Left hindlimb (tissue), 1 donor: ENCODE data around the gene KIF24.
"Not testable (repeated sequence)": the region's sequence is repeated elsewhere in the genome, so short reads cannot be mapped to it uniquely, and the experiment has no call there.

Experiments
- DNase-seq: peaks from one replicate; pipeline ENCODE4 v3.0.0-alpha.2; 2018

KIF24 gene, protein sequence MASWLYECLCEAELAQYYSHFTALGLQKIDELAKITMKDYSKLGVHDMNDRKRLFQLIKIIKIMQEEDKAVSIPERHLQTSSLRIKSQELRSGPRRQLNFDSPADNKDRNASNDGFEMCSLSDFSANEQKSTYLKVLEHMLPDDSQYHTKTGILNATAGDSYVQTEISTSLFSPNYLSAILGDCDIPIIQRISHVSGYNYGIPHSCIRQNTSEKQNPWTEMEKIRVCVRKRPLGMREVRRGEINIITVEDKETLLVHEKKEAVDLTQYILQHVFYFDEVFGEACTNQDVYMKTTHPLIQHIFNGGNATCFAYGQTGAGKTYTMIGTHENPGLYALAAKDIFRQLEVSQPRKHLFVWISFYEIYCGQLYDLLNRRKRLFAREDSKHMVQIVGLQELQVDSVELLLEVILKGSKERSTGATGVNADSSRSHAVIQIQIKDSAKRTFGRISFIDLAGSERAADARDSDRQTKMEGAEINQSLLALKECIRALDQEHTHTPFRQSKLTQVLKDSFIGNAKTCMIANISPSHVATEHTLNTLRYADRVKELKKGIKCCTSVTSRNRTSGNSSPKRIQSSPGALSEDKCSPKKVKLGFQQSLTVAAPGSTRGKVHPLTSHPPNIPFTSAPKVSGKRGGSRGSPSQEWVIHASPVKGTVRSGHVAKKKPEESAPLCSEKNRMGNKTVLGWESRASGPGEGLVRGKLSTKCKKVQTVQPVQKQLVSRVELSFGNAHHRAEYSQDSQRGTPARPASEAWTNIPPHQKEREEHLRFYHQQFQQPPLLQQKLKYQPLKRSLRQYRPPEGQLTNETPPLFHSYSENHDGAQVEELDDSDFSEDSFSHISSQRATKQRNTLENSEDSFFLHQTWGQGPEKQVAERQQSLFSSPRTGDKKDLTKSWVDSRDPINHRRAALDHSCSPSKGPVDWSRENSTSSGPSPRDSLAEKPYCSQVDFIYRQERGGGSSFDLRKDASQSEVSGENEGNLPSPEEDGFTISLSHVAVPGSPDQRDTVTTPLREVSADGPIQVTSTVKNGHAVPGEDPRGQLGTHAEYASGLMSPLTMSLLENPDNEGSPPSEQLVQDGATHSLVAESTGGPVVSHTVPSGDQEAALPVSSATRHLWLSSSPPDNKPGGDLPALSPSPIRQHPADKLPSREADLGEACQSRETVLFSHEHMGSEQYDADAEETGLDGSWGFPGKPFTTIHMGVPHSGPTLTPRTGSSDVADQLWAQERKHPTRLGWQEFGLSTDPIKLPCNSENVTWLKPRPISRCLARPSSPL (N-terminal part only)

DNA sequence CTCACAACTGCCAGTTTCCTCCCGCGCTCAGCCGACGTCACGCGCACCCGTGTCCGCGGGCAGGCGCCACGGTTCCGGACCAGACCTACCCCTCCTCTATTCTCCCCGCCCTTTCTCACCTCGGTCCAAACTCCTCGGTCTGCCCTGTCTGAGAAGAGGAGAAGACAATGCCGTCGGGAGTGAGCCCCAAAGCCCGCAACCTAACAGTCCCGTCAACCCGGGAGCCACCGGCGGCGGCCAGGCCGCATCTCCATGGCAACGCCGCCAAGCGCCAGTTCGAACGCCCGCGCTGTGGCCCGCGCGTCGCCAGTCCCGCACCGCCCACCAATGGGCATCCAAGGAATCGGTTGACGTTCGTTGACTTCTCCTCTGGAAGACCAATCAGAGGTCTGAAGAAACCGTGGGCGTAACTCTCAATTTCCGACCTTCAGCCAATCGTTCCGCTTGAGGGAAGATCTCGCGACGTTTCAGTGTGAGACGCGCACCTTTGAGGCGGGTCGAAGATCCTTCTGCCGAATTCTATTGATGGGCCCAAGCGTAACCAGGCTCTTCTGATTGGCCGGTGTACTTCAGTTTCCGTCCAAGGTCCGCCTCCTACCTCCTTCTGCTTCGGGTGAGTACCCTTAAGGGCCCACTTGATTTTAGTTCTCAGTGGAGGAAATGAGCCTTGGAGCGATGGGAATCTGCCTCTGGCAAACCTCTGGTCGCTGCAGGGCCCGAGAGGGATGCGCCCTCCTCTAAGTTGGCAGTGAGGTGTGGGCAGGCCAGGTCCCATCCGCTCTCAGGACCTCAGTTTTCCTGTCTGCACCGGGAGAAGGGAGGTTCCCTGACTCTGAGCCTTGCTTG lies at the start of gene KIF24, which contains the start of gene NUDT2:
Gene KIF24 (minus strand): TSS at position 282 of the 846 bp plus-strand sequence. CDS start 17,922 bp downstream, outside the sequence.
Gene NUDT2 (plus strand): TSS at position 583 of the 846 bp plus-strand sequence. CDS start 9,471 bp downstream, outside the sequence.
- peak; percentile 98 for DNase-seq

- DNase-seq: no peak
Observed at GRCh38 chr9:34378376-34379060, 49.5 kb upstream of the KIF24 start.

DNA sequence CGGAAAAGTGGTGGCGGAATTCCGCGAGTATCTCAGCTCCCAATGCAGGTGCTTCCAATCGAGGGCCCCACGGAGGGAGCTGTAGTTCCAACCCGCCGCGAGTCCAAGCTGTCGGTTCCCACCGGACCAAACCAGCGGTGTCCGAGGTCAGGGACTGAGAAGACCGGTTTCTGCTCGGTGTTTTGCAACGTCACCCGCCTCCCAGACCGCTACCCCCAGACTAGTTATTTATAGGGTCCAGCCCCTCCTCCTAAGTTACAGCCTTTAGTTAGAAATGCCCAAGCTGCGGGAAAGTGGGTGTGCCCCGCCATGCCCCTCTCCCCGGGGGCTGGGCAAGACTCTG lies 48.3 kb upstream of the KIF24 start:
- peak; percentile 55 for DNase-seq

GRCh38 chr9:34376596-34377403 lies 47.7 kb upstream of the KIF24 start, which contains the start of gene MYORG:
TSS of gene MYORG (minus strand) at chr9:34376898. CDS start at chr9:34372943, 3,955 bp downstream.
- DNase-seq: peak; percentile 93

- peak; percentile 65 for DNase-seq
Observed at GRCh38 chr9:34375901-34376595, 47.0 kb upstream of the KIF24 start.

GRCh38 chr9:34374905-34375552 lies 46.0 kb upstream of the KIF24 start:
- no peak for DNase-seq

GRCh38 chr9:34374339-34374738 lies 45.3 kb upstream of the KIF24 start:
- no peak for DNase-seq

DNA sequence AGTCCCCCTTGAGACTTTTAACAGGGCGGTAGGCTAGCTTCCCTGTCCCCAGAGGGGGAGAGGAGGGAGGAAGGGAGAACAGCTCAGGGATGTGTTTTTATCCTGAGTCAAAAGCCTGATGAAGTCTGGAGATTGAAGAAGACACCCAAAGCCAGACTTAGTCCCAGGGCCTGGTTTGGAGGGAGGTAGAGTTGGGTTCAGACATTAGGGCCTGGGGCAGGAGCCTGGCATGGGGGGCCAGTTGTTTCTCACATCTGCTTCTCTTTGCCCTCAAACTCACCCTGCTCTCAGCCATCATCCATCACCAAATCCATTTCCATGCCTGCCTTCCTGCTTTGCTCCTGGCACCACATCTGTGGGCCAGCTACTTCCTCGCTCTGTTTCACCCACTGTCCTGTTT lies 44.7 kb upstream of the KIF24 start:
- no peak for DNase-seq

- no peak for DNase-seq
Observed at GRCh38 chr9:34372467-34373011, 43.5 kb upstream of the KIF24 start.

- DNase-seq: no peak
Observed at GRCh38 chr9:34371886-34372466, 42.9 kb upstream of the KIF24 start.

DNA sequence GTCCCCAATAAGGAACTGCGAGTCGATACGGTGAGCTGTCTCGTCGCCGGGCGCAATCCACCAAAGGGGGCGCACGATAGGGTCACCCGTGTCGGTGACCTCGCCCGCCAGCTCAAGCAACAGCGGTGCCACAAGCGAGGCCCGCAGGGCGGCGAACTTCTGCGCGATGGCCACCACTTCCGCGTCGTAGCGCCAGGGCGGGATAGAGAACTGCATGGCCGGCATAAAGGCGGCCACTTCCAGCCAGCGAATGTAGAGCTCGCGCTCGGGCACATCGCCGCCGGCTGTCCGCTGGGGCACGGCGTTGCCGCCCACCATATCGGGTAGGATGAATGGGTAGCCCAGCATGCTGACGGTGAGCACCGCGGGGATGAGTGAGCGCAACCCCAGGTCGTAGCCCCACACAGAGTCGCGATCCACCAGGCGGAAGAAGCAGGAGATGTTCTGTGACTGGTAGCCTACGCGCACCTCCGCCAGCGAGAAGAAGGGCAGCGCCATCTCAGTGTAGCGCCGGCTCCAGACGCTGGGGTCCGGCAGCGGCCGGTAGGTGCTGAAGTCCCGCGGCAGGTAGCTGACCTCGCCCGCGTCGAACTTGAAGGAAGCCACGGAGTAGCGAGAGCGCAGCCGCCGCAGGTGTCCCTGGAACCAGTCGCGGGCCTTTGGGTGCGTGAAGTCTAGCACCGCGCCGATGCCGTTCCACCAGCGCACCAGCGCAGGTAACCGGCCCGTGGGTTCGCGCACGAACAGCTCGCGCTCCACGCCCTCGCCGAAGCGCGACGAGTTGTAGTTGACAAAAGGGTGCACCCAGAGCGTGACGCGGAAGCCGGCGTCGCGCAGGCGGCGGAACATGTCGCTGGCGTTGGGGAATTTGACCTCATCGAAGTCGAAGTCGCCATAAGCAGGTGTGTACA lies 42.2 kb upstream of the KIF24 start:
- DNase-seq: no peak

- no peak for DNase-seq
Observed at GRCh38 chr9:34370335-34370969, 41.4 kb upstream of the KIF24 start.

DNA sequence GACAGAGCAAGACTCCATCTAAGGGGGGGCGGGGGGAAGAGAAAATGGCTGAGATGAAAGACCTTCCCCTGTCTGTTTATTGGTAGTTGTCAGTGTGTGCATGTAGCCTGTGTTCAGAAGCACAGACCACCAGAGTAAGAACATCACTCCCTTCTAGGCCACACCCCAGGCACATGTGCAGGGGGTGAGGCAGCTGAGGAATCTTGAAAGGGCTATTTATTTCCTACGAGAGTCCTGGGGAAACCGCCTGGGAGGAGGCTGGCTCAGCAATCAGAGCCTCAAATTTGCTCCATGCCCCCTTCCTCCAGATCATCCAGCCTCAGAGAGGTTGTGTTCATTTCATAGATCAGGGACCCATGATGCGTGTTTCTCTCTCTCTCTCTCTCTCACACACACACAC lies 40.6 kb upstream of the KIF24 start:
- DNase-seq: no peak

- not testable (repeated sequence) for DNase-seq
Observed at GRCh38 chr9:34368796-34369195, 39.7 kb upstream of the KIF24 start.

GRCh38 chr9:34367751-34368410 lies 38.8 kb upstream of the KIF24 start:
- DNase-seq: not testable (repeated sequence)

- no peak for DNase-seq
Observed at GRCh38 chr9:34366365-34366764, 37.3 kb upstream of the KIF24 start.
